Measurements from ENCODE around the gene NDUFC2.

Gene NDUFC2

GRCh38 chr11:78050964-78051831 lies 28.5 kb downstream of the NDUFC2 start:
- in situ Hi-C loops (cut with HindIII; ENCODE audit: low sequenced_read_pairs) = no loop called here
- H3K4me3 ChIP-seq (ENCODE audit: low read depth, low read length) = no peak overlapping the region
- no peak for TF ChIP-seq CTCF (IDR thresholded peaks at IDR 0.05; ENCODE audit: low read depth, low read length, missing control alignments)
- DNase-seq (ENCODE audit: low read depth) = no peak

- TF ChIP-seq CTCF (IDR thresholded peaks at IDR 0.05; ENCODE audit: low read depth, low read length, missing control alignments) = no peak
- in situ Hi-C loops (cut with HindIII; ENCODE audit: low sequenced_read_pairs) = no loop called here
- no peak for DNase-seq (ENCODE audit: low read depth)
- no peak overlapping the region for H3K4me3 ChIP-seq (ENCODE audit: low read depth, low read length)
Observed at GRCh38 chr11:78049348-78049747, 30.3 kb downstream of the NDUFC2 start.

GRCh38 chr11:78048561-78048960 lies 31.1 kb downstream of the NDUFC2 start:
- DNase-seq (ENCODE audit: low read depth) = no peak
- TF ChIP-seq CTCF (IDR thresholded peaks at IDR 0.05; ENCODE audit: low read depth, low read length, missing control alignments) = no peak
- no peak overlapping the region for H3K4me3 ChIP-seq (ENCODE audit: low read depth, low read length)
- in situ Hi-C loops (cut with HindIII; ENCODE audit: low sequenced_read_pairs) = no loop called here

- DNase-seq (ENCODE audit: low read depth) = no peak
- no peak overlapping the region for H3K4me3 ChIP-seq (ENCODE audit: low read depth, low read length)
- in situ Hi-C loops (cut with HindIII; ENCODE audit: low sequenced_read_pairs) = no loop called here
- TF ChIP-seq CTCF (IDR thresholded peaks at IDR 0.05; ENCODE audit: low read depth, low read length, missing control alignments) = no peak
Observed at GRCh38 chr11:78046486-78046854, 33.2 kb downstream of the NDUFC2 start.

- TF ChIP-seq CTCF (IDR thresholded peaks at IDR 0.05; ENCODE audit: low read depth, low read length, missing control alignments) = peak; percentile 99
- in situ Hi-C loops (cut with HindIII; ENCODE audit: low sequenced_read_pairs) = no loop called here
- peak overlapping the region; percentile 45 for H3K4me3 ChIP-seq (ENCODE audit: low read depth, low read length)
- DNase-seq (ENCODE audit: low read depth) = no peak
Observed at GRCh38 chr11:78045851-78046485, 33.7 kb downstream of the NDUFC2 start.

GRCh38 chr11:78044706-78045105 lies 35.0 kb downstream of the NDUFC2 start:
- in situ Hi-C loops (cut with HindIII; ENCODE audit: low sequenced_read_pairs) = no loop called here
- no peak overlapping the region for H3K4me3 ChIP-seq (ENCODE audit: low read depth, low read length)
- DNase-seq (ENCODE audit: low read depth) = no peak
- TF ChIP-seq CTCF (IDR thresholded peaks at IDR 0.05; ENCODE audit: low read depth, low read length, missing control alignments) = no peak

Measured in astrocyte of the cerebellum (primary cell).